ENCODE results near the gene USP19.

The USP19 gene

DNA sequence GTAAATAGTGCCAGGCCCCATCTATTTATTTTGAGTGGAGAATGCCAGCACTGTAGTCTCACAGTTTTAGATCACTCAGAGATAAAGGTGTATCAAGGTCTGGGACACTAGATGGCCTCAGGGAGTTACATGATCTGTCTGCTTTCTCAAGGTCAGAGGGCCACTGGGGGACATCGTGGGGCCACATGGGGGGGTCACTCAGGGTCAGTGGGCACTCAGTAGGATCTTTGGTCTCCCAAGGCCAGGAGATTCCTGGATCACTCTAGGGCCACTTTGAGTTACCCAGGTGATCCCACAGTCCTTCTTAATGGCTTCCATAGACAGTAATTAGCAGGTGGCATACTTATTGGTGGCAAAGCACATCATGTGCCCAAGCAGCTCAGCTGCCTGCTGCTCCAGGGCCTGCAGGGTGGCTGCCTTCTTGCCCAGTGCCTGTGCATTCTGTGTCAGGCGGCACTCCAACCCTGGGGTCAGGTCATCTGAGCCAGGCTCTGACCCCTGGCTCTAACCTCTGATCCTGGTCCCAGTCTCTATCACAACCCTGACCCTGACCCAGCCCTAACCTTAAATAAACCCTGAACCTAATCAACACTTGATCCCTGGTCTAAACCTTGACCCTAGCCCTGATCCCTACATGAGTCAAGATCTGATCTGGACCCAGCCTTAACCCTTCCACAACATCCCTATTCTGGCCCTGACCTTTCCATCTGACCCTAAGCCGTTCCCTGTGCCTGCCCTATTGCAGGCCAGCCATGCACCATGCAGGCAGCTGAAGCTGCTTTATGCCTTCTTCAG lies 14.0 kb upstream of the USP19 start:
- no peak overlapping the region for H3K4me3 ChIP-seq (ENCODE audit: low read depth, low read length)

DNA sequence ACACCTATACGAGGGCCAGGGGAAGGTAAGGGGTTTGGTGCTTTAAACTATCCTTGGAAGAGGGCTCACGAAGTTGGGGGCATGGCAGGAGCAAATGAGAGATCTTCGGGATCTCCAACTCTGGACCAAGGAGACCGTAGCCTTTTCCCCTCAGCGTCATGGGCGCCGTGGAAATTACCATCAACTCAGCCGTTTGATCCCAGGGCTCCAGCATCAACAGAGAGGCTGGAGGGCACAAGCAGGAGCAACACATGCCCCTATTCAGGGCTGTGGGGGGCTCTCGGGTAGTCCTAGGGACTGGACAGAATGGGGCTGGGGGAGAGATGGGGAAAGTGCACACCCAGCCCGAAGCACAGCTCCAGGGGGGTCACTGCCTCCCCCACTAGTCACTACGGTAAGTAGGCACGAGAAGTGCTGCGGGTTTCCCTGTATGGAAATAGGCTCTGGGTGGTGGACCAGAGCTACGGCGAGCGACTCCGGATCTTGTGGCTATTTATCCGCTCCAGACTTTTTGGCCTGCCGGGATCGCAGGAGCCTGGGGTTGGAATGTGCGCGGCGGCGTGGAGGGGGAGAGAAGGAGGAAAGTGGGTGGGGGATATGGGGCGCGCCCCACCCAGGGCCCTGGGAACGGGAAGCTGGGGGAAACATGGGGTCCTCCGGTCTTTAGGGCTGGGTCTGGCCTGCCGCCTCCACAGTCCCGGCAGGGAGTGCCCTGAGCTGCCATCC lies 12.8 kb upstream of the USP19 start:
- H3K4me3 ChIP-seq (ENCODE audit: low read depth, low read length): peak overlapping the region; percentile 78

DNA sequence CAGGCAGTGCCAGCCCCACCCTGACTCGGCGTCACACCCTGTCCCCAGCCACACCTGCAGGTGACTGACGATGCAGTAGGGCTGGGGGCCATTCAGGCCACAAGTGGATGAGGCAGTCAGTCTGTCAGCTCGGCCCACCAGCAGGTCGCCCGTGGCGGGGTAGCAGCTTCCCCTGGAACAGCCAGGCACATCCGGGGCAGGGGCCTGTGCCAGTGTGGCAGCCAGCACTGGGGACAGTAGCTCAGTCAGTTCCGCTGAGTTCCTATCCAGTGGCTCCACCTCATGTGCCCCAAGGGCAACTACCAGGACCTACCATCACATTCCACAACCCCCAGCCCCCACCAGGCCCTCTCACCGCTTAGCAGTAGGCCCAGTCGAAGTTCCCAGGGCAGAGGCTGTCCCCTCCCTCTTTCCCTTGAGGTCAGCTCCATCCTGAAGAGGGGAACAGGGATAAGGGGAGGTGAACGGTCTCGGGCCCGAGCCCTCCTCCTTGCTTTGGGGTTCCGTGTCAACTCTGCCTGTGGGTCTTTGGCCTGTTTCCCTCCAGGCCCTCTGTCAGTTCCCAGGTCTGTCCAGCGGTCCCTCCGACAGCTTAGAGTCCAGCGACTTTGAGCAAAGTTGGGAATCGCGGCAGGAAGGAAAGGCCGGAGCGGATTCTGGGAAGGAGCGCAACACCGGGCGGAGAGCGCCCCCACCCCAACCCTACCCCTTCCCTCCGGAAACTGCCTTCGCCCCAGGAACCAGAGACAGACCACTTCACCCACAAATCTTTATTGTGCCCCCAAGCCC lies 12.0 kb upstream of the USP19 start, which contains the start of gene LAMB2:
LAMB2 (minus strand) TSS at position 614 of the 789 bp plus-strand sequence; CDS start at position 431, 183 bp downstream.
- H3K4me3 ChIP-seq (ENCODE audit: low read depth, low read length): peak within 1 kb of the TSS; percentile 78

DNA sequence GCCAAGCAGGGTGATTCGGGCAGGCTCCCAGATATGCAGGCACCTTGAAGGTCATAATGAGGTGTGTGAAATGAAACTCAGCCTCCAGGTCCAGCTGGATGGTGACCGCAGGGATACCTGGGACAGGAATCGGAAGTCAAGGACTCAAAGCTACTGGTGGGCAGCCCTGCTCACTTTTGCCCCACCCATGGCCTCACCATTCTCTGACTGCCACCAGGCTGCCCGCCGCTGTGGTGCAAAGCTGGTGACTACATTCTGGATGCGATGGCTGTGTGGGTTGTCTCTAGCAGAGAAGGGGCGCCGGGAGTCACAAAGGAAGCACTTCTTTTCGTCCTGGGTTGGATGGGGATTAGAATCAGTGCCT lies 11.4 kb upstream of the USP19 start:
- peak overlapping the region; percentile 78 for H3K4me3 ChIP-seq (ENCODE audit: low read depth, low read length)

DNA sequence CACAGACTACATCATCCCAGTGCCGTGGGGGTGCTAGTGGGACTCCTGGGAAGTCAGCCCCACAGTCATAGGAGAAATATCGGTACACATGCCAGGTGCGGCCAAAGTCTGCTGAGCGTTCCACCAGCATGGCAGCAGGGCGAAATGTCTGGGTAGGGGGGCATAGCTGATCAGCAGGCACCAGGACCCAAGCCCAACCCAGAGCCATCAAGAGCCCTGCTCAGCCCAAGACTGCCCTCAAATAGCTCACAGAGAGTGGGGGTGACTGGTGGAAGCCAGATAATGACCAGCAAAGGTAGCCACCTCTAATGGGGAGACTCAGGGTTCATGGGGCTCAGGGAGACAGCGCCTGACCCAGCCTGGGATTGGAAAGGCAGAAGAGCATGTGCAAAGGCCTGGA lies 11.0 kb upstream of the USP19 start:
- H3K4me3 ChIP-seq (ENCODE audit: low read depth, low read length): no peak overlapping the region

DNA sequence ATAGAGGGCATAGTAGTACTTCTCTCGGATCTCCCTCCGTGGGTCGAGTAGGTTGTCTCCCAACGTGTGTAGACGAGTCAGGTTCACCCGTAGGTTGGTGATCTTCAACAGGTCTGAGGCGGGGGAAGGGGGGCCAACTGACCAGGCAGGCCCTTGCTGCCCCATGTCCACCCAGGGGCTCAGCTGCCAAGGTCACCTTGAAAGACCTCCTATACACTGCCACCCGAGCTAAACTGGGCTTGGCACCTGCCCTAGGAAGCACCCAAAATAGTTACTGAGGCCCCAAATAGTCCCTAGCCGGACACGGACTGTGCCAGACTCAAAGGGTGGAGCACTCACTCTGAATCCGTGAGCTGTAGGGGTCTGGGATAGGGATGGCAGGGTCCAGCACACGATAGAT lies 10.4 kb upstream of the USP19 start:
- no peak overlapping the region for H3K4me3 ChIP-seq (ENCODE audit: low read depth, low read length)

DNA sequence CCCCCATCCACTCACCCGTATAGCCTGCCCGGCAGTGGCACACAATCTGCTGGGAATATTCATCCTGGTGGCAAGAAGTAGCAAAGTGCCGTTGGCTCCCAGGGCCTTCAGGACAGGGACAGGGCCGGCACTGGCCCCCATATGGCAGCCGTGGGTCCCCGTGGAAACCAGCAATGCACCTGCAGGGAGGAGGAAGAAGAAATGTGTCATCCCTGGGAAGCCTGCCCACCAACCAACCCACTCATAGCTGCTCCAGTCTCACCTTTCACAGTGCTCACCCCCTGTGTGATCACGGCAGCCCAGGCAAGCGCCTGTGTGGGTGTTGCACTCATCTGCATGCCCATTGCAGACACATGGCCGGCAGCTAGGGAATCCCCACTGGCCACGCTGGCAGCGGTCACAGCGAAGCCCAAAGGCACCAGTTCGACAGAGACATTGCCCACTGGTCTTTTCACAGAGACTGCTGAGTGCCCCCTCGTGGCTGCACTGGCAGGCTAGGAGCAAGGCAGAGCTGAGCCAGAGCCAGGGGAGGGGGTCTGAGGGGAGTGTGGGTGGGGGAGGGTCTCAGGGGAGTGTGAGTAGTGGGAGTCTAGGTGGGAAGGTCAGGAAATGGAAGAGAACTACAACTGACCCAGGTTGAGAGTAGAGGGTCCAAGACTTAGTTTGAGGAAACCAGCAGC lies 4.5 kb upstream of the USP19 start:
- H3K4me3 ChIP-seq (ENCODE audit: low read depth, low read length): no peak overlapping the region

DNA sequence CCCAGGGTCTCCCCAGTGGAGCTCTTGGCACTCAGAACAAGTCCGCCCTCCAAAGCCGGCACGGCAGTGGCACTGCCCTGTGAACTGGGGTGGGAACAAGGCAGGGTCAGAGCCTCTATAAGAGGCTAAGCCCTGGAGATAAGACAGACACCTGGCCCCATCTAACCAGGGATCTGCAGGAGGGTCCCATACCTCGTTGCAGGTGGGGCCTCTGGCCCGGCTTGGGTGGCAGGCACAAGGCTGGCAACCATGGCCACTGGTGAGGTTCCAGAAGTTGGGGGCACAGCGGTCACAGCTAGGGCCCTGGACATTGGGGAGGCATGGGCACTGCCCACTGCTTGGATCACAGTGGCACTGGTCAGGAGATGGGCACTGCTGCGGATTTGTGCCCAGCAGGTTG lies 3.6 kb upstream of the USP19 start:
- H3K4me3 ChIP-seq (ENCODE audit: low read depth, low read length): no peak overlapping the region

DNA sequence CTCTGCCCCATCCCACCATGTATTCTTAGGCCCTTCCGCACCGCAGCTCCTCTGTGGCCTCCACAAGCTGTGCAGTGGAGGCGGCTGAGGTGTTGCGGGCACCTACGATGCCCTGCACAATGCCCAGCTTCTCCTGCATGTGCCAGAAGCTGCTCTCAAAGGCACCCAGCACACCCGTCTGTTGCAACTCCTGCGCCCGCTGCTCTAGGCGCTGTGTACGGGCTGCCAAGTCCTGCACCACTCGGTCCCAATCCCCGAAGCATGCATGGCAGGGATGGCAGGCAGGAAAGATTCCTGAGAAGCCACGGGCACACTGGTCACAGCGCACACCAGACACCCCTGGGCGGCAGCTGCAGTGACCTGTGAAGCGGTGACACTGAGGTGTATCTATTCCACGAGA lies 3.1 kb upstream of the USP19 start:
- H3K4me3 ChIP-seq (ENCODE audit: low read depth, low read length): no peak overlapping the region

DNA sequence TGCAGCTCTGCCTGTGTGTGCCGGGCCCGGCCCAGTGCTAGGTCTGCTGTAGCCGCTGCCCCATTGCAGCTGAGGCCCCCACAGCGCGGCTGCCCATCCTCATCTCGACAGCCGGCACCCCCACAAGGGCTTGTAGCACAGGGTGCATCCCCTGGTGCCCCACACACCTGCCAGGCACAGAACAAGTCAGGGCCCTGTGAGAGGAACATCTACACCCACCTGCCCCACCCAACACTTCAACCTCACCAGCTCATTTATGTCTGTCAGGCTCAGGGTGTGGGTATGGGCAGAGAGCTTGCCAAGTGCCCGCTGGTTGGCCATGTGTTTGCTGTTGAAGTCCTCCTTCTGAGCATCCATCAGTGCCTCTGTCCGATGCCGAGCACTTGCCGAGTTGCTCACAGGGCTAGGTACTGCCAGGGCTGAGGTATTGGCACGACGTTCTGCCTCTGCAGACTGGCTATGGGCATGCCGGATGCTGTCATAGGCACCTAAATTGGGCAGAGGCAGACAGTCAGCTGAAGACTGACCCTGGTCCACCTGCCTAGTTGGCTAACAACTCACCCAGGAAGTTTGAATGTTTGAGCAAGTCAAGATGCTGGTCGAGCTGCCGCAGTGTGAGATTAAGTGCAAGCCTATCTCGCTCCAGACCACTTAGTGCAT lies 2.4 kb upstream of the USP19 start:
- H3K4me3 ChIP-seq (ENCODE audit: low read depth, low read length): no peak overlapping the region

DNA sequence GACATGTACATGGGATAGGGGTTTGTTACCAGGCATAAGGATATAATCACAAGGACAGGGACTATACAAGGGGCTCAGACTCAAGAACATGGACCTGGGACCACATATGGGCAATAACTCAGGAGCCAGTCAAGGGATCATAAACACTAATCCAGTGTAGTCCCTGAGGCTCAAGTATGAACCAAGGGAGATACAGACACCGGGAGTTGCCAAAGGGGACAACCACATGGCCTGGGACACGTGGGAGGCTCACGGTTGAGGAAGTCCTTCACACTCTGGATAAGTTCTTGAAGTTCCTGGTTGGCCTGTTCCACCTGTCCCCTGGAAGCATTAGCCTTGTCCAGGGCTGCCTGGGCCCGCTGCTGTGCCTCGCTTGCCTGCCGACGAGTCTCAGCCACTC lies 1.8 kb upstream of the USP19 start:
- H3K4me3 ChIP-seq (ENCODE audit: low read depth, low read length): no peak overlapping the region

DNA sequence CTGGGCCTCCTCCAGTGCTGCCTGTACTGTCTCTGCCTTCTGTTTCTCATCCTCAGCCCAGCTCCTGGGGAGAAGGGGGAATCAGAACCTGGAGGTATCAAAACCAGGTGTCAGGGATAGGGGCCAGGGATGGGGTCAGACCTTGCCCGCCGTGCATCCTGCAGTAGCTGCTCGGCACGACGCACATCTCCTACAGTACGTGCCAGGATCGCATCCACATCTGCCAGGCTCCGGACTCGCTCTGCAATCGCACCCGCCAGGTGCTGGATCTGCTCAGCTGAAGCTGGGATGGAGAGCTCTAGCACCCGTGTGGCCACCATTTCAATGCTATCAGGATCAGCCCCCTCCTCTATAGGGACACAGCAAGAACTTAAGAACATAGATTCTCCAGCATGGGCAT lies 1.4 kb upstream of the USP19 start:
- no peak overlapping the region for H3K4me3 ChIP-seq (ENCODE audit: low read depth, low read length)

DNA sequence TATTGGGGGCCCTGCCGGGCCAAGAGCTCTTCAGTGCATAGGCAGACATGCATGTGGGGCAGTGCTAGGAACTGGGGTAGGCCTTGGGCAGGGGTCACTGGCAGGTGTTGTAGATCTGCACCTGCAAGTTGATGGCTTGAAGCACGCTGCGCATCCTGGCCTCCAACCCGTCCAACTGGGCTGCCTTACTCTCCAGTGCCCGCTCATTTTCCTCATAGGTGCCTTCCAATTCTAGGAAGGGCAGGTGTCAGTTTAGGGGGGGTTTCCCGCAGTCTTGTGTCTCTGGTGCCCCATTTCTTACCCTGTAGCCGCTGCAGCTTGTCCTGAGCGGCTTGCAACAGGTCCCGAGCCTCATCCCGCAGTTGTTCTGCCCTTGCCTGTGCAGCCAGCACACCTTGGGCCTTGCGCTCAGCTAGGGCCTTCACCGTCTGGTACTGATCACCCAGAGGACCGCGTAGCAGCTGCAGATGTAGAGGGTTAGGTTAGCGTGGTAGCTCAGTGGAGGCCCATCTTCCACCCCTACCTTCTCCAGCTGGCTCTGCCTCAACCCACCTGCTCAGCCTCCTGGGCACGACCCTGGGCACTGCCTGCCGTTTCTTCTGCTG lies 611 bp upstream of the USP19 start:
- no peak overlapping the region for H3K4me3 ChIP-seq (ENCODE audit: low read depth, low read length)

DNA sequence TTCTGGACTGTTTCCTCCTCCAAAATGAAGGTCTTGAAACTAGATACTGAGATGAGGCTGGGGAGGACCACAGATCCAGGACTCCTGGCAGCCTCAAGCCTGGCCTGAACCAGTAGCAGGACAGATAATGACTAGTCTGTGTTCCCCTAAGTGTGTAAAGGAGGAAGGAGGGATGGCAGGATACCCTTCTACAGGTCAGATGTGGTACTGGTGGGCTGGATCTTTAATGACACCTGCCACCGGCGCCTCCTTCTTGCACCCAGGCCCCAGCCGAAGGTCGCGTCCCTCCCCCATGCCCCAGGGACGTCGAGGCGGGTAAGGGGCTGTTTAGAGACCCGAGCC lies 556 bp downstream of the USP19 start:
- peak overlapping the region; percentile 84 for H3K4me3 ChIP-seq (ENCODE audit: low read depth, low read length)

DNA sequence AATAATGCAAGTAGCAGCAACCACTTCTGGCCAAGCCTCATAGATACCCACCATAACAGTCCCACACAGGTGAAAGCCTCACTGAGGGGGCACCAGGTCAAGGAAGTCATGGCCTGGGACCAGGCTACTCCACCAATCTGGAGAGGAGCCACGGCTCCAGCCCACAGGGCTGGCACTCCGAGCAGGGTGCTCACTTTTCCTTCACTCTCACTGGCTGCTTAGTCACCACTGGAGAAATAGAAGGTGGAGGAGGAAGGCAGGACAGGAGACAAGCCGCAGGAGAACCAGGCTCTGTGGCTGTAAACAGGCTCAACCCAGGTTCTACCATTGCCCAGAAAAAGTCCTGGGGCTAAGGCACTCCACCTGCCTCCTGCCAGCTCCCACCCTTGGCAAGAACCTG lies 1.2 kb downstream of the USP19 start:
- peak overlapping the region; percentile 84 for H3K4me3 ChIP-seq (ENCODE audit: low read depth, low read length)

DNA sequence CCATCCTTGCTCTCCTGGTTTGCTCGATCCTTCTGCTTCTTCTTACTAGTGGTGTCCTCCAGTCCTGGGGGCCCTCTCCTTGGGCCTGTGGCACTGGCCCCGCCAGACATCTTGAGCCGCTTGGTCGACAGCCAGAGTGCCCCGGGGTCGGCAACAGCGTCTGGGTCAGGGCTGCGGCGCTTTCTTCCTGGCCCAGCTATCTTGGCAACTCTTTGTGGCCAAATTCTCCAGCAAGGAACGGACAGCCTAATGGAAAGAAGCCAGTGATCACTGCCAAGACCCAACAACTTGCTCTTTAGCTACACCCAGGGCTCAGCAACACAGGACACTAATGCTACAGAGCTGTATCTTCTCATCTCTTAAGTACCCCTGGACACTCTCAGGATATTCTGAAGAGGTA lies 1.6 kb downstream of the USP19 start:
- no peak overlapping the region for H3K4me3 ChIP-seq (ENCODE audit: low read depth, low read length)

DNA sequence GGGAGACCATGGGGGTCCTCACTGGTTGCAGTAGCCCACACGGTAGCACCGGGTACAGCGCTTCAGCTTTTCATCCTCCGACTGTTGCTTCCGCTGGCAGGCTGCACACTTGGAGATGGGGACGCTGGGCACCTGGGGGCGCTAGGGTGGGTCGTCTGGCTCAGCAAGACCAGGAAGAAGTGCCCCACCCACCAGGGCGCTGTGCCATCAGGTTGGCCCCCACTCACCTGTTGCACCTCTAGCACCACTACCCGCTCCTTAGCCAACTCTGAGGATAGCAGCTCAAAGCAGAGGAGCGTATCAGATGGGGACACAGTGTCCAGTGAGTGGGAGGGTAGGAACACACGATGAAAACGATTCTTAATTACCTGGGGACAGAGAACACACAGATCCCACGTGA lies 8.4 kb downstream of the USP19 start:
- no peak overlapping the region for H3K4me3 ChIP-seq (ENCODE audit: low read depth, low read length)

DNA sequence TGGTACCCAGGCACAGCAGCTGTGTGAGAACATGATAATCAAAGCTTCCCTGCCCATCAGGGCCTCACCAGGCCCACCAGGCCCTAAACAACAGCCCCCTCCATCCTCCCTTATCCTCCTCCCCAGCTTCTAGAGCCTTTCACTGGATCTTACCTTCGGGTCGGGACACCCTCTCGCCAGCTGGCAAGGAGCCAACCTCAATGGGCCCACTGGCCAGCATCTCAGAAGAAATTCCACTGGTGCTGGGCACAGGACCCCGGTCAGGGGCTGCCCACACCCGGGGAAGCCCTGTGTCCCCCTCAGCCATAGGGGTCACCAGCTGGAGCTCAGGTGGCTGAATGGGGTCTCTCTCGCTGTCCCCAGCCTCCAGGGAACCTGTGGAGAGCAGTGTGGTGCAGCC lies 9.3 kb downstream of the USP19 start:
- no peak overlapping the region for H3K4me3 ChIP-seq (ENCODE audit: low read depth, low read length)

DNA sequence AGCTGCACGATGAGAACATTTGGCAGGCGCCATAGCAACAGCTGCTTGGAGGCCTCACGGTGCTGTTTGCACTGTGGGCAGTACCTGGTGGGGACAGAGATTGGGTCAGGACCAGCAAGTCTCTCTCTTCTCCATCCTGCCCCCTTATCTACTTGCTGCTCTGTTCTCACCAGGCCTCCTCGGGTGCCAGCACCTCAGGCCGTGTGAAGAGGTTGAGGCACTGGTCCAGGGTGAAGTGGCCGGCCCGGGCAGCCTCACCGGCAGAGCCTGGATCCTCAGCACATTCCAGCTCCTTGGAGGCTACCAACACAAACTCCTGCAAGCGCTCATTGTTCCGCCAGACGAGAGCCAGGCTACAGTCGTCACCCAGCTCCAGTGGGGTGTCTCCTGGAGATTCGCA lies 9.8 kb downstream of the USP19 start:
- H3K4me3 ChIP-seq (ENCODE audit: low read depth, low read length): no peak overlapping the region

DNA sequence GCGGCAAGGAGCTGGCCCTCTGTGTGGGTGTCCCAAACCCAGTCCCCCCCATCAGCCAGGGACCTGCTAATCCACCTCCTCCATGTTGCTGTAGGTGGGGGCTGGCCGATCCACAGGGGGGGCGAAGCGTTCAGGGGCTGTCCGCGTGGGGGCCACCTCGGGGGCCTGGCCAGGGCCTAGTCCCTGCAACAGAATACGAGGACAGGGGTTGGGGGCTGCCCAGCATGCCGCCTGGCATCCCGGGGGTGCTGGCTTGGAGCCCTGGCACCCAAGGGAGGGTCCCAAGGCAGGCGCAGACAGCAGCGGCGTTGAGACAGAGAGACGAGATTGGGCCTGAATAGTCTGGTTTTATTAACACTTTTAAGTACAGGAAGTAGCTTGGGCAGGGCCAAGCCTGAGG lies 12.3 kb downstream of the USP19 start:
- no peak overlapping the region for H3K4me3 ChIP-seq (ENCODE audit: low read depth, low read length)
